ENCODE data around the gene LHX3.

The LHX3 gene

DNA sequence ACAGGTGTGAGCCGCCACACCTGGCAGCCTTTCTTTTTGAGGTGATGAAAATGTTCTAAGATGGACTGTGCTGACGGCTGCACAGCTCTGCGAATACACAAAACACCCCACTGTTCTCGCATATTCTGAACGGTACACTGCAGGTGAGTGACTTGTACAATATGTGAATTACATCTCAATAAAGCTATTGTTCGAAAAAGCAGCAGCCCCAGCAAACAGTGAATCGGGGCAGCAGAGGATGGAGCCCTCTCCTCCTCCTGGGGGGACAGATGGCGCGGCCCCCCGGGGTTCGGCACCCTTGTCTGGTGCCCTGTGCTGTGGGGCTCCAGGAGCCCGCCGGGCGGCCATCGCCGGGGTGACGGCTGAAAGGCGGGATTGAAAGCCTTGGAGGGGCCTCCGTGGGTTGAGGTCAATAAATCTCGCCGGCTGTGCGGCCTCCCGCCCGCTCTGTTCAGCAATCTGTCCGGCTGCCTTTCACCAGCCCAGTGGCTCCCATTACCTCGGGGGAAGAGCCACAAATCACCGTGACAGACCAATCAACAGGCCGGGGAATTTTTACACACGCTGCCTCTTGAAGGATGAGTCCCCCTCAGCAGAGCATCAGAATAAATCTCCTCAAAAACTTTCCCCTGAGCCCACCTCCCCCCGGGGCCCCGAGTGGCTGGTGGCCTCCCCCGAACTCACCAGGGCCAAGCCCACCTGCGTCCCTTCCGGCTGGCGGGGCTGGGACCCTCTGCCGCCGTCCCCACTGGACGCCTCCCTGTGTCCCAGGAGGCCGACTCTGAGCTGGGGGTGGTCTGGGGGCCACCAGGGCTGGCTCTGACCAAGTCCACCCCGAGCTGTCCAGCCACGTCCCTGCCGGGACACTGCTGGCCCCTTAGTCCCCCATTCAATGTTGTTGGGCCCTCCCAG is 48.5 kb downstream of the LHX3 start:
- TF ChIP-seq, protein P1, sequence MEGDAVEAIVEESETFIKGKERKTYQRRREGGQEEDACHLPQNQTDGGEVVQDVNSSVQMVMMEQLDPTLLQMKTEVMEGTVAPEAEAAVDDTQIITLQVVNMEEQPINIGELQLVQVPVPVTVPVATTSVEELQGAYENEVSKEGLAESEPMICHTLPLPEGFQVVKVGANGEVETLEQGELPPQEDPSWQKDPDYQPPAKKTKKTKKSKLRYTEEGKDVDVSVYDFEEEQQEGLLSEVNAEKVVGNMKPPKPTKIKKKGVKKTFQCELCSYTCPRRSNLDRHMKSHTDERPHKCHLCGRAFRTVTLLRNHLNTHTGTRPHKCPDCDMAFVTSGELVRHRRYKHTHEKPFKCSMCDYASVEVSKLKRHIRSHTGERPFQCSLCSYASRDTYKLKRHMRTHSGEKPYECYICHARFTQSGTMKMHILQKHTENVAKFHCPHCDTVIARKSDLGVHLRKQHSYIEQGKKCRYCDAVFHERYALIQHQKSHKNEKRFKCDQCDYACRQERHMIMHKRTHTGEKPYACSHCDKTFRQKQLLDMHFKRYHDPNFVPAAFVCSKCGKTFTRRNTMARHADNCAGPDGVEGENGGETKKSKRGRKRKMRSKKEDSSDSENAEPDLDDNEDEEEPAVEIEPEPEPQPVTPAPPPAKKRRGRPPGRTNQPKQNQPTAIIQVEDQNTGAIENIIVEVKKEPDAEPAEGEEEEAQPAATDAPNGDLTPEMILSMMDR (conservative IDR thresholded peaks at IDR 0.05; ENCODE audit: low read length): no peak
- no peak for TF ChIP-seq EZH2phosphoT487 (IDR thresholded peaks at IDR 0.05; ENCODE audit: borderline replicate concordance)
- no peaks in the 10 kb centered on the region for H3K36me3 ChIP-seq (ENCODE audit: insufficient read depth, low read length)
- no peak overlapping the region for H3K4me2 ChIP-seq (ENCODE audit: low read depth, low read length, poor library complexity, severe bottlenecking)
- H3K79me2 ChIP-seq (ENCODE audit: insufficient read depth, low read length): no peaks in the 10 kb centered on the region
- no peak overlapping the region for H2AFZ ChIP-seq (ENCODE audit: low read length)
- H3K4me1 ChIP-seq (ENCODE audit: insufficient read depth, low read length, poor library complexity, severe bottlenecking): peaks cover 5% of the 10 kb centered on the region
- no peaks in the 10 kb centered on the region for H4K20me1 ChIP-seq (ENCODE audit: insufficient read depth, low read length, poor library complexity, severe bottlenecking)
- H3K9me2 ChIP-seq (replicated peaks; ENCODE audit: low read depth, low read length): no peaks in the 10 kb centered on the region
- H3K9me3 ChIP-seq (ENCODE audit: insufficient read depth, low read depth, low read length): no peaks in the 10 kb centered on the region
- H3K4me3 ChIP-seq (ENCODE audit: low read length, poor library complexity, severe bottlenecking): no peak overlapping the region
- no peaks in the 10 kb centered on the region for H3K27me3 ChIP-seq (ENCODE audit: insufficient read depth, low read length, poor library complexity, severe bottlenecking)
- H3K9ac ChIP-seq (ENCODE audit: low read depth, low read length, poor library complexity, severe bottlenecking): no peak overlapping the region
- H3F3A ChIP-seq (ENCODE audit: low read depth): no peaks in the 10 kb centered on the region

DNA sequence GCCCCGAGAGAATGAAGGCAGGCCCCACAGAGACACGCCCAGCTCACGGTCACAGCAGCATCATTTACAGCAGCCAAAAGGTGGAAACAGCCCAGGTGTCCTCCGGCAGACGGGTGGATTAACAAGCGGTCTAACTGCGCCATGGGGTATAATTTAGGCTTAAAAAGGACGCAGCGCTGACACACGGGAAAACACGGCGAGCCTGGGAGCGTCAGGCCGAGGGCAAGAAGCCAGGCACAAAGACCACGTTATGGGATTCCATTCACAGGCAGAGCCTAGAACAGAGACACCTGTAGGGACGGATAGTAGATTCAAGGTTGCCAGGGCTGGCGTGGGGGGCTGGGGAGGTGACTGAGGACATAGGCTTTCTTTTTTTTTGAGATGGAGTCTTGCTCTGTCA is 49.4 kb downstream of the LHX3 start:
- H3K9me2 ChIP-seq (replicated peaks; ENCODE audit: low read depth, low read length): no peaks in the 10 kb centered on the region
- H3F3A ChIP-seq (ENCODE audit: low read depth): no peaks in the 10 kb centered on the region
- H4K20me1 ChIP-seq (ENCODE audit: insufficient read depth, low read length, poor library complexity, severe bottlenecking): no peaks in the 10 kb centered on the region
- TF ChIP-seq, protein P1 (conservative IDR thresholded peaks at IDR 0.05; ENCODE audit: low read length): no peak
- no peak for TF ChIP-seq EZH2phosphoT487 (IDR thresholded peaks at IDR 0.05; ENCODE audit: borderline replicate concordance)
- no peak overlapping the region for H3K9ac ChIP-seq (ENCODE audit: low read depth, low read length, poor library complexity, severe bottlenecking)
- H2AFZ ChIP-seq (ENCODE audit: low read length): no peak overlapping the region
- H3K27me3 ChIP-seq (ENCODE audit: insufficient read depth, low read length, poor library complexity, severe bottlenecking): no peaks in the 10 kb centered on the region
- no peaks in the 10 kb centered on the region for H3K79me2 ChIP-seq (ENCODE audit: insufficient read depth, low read length)
- H3K9me3 ChIP-seq (ENCODE audit: insufficient read depth, low read depth, low read length): no peaks in the 10 kb centered on the region
- H3K4me1 ChIP-seq (ENCODE audit: insufficient read depth, low read length, poor library complexity, severe bottlenecking): peaks cover 5% of the 10 kb centered on the region
- no peak overlapping the region for H3K4me2 ChIP-seq (ENCODE audit: low read depth, low read length, poor library complexity, severe bottlenecking)
- H3K36me3 ChIP-seq (ENCODE audit: insufficient read depth, low read length): no peaks in the 10 kb centered on the region
- no peak overlapping the region for H3K4me3 ChIP-seq (ENCODE audit: low read length, poor library complexity, severe bottlenecking)

DNA sequence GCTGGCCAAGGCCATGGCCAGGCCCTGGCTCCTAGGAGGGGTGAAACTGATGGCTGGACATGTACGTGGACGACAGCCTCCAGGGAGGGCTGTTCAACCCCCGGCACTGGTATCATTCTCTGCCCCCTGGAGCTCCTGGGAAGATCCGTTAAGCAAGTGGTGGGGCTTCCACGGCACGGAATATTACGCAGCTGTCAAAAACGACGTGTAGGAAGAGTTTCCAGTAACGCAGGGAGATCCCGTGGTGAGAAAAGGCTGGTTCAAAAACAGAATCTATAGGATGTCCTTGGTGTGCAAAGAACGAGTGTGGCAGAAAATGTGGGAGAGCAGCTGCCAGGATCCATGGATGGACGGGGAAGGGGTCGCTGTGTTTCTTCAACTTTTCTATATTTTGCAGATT is 50.0 kb downstream of the LHX3 start:
- H3K36me3 ChIP-seq (ENCODE audit: insufficient read depth, low read length): no peaks in the 10 kb centered on the region
- H3K79me2 ChIP-seq (ENCODE audit: insufficient read depth, low read length): no peaks in the 10 kb centered on the region
- H3K9ac ChIP-seq (ENCODE audit: low read depth, low read length, poor library complexity, severe bottlenecking): no peak overlapping the region
- H3K27me3 ChIP-seq (ENCODE audit: insufficient read depth, low read length, poor library complexity, severe bottlenecking): no peaks in the 10 kb centered on the region
- H3F3A ChIP-seq (ENCODE audit: low read depth): no peaks in the 10 kb centered on the region
- no peak overlapping the region for H2AFZ ChIP-seq (ENCODE audit: low read length)
- H3K9me2 ChIP-seq (replicated peaks; ENCODE audit: low read depth, low read length): no peaks in the 10 kb centered on the region
- peaks cover 5% of the 10 kb centered on the region for H3K4me1 ChIP-seq (ENCODE audit: insufficient read depth, low read length, poor library complexity, severe bottlenecking)
- no peak overlapping the region for H3K4me2 ChIP-seq (ENCODE audit: low read depth, low read length, poor library complexity, severe bottlenecking)
- no peaks in the 10 kb centered on the region for H4K20me1 ChIP-seq (ENCODE audit: insufficient read depth, low read length, poor library complexity, severe bottlenecking)
- TF ChIP-seq, protein P1 (conservative IDR thresholded peaks at IDR 0.05; ENCODE audit: low read length): no peak
- TF ChIP-seq EZH2phosphoT487 (IDR thresholded peaks at IDR 0.05; ENCODE audit: borderline replicate concordance): no peak
- no peaks in the 10 kb centered on the region for H3K9me3 ChIP-seq (ENCODE audit: insufficient read depth, low read depth, low read length)
- H3K4me3 ChIP-seq (ENCODE audit: low read length, poor library complexity, severe bottlenecking): no peak overlapping the region
